ENCODE results near the gene CCP110.
A peak's percentile ranks its signal among the peaks of the same experiment; 100 is the strongest.

The CCP110 gene, protein sequence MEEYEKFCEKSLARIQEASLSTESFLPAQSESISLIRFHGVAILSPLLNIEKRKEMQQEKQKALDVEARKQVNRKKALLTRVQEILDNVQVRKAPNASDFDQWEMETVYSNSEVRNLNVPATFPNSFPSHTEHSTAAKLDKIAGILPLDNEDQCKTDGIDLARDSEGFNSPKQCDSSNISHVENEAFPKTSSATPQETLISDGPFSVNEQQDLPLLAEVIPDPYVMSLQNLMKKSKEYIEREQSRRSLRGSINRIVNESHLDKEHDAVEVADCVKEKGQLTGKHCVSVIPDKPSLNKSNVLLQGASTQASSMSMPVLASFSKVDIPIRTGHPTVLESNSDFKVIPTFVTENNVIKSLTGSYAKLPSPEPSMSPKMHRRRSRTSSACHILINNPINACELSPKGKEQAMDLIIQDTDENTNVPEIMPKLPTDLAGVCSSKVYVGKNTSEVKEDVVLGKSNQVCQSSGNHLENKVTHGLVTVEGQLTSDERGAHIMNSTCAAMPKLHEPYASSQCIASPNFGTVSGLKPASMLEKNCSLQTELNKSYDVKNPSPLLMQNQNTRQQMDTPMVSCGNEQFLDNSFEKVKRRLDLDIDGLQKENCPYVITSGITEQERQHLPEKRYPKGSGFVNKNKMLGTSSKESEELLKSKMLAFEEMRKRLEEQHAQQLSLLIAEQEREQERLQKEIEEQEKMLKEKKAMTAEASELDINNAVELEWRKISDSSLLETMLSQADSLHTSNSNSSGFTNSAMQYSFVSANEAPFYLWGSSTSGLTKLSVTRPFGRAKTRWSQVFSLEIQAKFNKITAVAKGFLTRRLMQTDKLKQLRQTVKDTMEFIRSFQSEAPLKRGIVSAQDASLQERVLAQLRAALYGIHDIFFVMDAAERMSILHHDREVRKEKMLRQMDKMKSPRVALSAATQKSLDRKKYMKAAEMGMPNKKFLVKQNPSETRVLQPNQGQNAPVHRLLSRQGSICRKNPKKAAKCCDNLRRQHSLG

DNA sequence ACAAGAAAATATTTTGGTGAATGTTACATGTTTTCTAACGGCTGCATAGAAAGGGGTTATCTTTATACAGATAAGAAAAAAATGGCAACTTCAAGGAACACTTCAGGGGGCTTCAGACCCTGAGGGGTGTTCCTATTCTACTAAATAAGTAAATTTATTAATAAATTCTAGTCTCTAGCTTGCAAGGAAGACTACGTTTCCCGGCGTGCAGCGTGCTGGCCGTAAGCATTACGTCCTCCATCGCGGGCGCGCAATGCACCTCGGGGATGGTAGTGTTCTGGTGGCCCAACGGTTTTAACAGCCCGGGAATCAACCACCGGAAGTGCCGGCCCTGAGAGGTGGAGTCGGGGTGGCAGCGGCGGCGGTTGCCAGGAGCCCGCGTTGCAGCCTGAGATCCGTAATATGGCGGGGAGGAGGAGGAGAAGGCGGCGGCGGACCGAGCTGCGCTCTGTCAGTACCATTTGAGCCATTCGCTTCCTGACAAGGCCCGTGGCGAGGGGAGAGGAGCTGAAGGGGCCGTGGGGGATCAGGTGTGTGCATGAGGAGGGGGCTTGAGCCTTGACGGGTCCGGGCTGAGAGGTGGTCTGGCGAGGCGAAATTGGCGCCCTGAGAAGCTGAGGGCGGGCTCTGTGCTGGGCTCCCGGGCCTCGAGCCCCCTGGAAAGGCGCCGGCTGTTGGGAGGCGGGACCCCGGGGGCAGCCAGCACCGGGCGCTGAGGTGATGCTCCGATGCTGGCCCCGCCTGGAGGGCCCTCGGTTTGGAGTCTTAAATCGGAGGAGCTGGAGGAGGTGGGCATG, at the start of gene CCP110:
Gene CCP110, plus strand, starts transcription at position 384 of the 797 bp plus-strand sequence. CDS start 3,940 bp downstream, outside the sequence.
- DNase-seq (ENCODE audit: low read depth in 2 of 2), result peak; percentile 92 to 94

DNA sequence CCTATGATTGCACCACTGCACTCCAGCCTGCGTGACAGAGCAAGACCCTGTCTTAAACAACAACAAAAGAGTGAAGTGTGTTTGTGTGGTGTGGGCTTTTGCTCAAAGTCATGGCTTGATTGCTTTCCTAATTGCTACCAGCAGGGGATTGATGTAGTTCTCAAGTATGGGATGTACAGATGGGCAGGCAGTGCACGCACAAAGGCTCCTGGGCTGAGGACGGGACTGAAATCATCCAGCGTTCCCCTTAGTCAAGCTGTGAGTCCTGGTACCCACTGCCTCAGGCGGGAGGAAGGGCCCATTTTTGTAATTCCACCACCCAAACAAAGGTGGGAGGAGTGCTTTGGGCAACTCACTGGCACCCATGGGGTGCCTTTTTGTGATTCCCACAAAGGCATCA, 49.1 kb upstream of the CCP110 start:
- DNase-seq (ENCODE audit: low read depth in 2 of 2), result no peak

DNA sequence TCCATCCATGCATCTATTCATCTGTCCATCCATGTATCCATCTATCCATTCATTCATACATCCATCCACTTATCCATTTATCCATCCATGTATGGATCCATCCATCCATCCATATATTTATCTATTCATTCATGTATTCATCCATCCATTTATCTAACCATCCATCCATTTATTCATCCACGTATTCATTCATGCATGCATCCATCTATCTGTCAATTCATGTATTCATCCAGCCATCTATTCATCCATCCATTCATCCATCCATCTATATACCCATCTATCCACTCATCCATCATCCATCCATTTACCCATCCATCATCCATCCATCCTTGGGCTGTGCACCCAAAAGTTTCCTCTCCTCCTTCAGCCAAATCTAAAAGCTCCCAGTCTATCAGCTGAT, 45.2 kb upstream of the CCP110 start:
- no peak for DNase-seq (ENCODE audit: low read depth in 2 of 2)

DNA sequence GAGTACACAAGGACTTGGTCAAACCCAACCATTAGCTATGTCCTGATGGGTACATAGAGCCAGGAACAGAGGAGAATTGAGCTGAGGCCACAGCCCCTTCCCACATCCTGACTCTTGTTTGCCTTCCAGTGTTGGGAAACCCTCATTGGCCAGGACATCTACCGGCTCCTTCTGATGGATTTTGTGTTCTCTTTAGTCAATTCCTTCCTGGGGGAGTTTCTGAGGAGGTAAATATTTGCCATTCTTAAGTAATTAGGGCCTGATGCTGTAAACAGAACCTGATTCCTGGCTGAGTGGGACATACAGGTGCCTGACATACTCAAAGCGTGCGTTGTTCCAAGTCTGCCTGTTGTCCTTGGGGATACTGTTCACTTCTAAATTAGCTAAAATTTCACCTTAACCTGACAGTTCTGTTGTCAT, 44.4 kb upstream of the CCP110 start:
- no peak for DNase-seq (ENCODE audit: low read depth in 2 of 2)

DNA sequence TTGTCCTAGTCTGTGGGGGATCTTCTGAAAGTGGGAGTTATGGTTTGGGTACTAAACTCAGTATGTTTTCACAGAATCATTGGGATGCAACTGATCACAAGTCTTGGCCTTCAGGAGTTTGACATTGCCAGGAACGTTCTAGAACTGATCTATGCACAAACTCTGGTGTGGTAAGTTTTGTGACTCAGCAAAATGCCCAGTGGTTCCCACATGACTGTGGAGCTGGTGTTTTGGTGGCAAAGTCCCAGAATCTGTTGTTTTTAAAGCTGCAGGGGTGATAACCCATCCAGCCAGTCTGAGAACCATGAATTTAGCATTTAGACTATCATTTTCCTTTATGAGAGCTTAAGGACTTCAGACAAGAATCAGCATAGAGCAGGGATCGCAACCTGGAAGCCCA, 42.4 kb upstream of the CCP110 start:
- DNase-seq (ENCODE audit: low read depth in 2 of 2), result no peak

DNA sequence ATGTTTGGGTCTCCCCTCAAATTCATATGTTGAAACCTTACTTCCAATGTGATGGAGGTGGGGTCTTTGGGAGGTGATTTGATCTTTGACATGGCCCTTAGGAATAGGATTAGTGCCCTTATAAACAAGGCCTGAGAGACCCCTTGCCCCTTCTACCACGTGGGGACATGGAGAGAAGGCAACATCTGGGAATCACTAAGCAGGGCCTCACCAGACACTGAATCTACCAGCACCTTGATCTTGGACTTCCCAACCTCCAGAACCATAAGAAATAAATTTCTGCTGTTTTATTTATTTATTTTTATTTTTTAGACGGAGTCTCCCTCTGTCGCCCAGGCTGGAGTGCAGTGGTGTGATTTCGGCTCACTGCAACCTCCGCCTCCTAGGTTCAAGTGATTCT, 42.0 kb upstream of the CCP110 start:
- DNase-seq (ENCODE audit: low read depth in 2 of 2), result no peak

DNA sequence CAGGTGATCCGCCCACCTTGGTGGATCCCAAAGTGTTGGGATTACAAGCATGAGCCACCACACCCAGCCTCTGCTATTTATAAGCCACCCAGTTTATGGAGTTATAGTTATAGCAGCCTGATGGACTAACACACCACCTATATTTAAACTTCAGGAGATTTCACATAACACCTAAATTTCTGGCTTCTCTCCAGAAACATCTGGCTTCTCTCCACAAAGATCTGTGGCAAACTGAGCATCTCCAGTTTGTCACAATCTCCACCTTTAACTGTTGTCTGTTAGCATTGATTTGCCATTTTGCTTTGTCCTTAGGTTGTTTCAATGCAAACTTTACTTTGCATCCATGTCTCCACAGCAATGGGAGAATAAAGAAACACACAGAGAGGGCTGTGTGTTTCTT, 41.5 kb upstream of the CCP110 start:
- no peak for DNase-seq (ENCODE audit: low read depth in 2 of 2)

DNA sequence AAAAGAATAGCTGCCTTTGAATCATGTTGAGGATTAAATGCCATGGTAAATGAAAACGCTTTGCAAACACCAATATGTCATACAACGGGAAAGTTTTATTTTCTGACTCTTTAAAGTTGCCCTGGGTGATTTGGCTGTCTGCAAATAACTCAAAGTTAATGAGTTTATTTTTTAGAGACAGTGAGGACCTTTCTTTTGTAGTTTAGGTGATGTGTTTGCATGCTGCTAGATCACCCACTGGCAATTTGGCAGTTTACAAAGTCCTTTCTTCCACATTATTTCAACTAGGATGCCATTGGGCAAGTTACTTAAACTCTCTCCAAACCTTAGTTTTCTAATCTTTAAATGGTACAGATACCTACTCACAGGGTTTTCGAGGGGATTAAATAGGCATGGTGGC, 39.6 kb upstream of the CCP110 start:
- no peak for DNase-seq (ENCODE audit: low read depth in 2 of 2)

DNA sequence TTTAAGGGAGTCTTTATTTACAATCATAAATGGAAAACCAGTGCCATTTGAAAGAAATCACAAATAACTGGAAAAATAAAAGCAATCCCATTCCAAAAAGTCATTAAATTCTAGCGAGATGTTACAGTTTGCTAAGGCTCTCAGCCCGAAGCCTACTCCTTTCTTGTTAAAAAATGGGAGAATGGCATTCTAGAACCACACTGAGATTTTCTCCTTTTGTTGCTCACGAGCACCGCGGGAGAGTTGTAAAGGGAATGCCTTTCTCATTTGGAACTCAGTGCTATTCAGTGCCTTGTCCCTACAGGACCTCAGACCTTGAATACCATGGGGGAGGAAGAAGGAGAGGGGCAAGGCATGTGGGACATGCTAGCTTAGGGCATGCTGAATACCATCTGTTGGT, 38.1 kb upstream of the CCP110 start:
- no peak for DNase-seq (ENCODE audit: low read depth in 2 of 2)

DNA sequence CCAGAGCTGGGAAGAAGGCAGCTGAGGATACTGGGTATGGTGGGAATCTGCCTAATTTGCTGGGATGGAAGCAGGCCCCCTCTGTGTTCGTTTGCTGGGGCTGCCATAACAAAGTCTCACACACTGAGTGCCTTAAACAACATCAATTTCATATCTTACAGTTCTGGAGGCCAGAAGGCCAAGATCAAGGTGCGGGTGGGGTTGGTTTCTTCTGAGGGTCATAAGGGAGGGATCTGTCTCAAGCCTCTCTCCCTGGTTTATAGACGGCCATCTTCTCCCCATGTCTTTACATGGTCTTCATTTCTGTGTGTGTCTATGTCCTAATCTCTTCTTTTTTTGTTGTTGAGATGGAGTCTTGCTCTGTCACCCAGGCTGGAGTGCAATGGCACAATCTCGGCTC, 37.7 kb upstream of the CCP110 start:
- DNase-seq (ENCODE audit: low read depth in 2 of 2), result no peak

DNA sequence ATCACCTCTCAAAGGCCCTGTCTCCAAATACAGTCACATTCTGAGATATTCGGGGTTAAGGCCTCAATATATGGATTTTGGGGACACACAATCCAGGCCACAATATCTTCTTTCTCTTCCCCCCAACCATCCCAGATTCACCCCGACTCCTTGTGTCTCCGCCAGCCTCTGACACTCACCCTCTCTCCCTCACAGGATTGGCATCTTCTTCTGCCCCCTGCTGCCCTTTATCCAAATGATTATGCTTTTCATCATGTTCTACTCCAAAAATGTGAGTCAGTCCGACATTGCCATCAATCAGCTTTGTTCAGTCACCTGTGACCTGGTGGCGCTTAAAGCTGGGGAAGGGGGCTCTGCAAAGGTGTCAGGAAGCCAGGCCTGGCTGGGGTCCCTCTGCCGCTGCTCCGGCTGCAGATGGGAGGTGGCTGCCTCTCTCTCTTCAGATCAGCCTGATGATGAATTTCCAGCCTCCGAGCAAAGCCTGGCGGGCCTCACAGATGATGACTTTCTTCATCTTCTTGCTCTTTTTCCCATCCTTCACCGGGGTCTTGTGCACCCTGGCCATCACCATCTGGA, 36.9 kb upstream of the CCP110 start:
- DNase-seq (ENCODE audit: low read depth in 2 of 2), result no peak

DNA sequence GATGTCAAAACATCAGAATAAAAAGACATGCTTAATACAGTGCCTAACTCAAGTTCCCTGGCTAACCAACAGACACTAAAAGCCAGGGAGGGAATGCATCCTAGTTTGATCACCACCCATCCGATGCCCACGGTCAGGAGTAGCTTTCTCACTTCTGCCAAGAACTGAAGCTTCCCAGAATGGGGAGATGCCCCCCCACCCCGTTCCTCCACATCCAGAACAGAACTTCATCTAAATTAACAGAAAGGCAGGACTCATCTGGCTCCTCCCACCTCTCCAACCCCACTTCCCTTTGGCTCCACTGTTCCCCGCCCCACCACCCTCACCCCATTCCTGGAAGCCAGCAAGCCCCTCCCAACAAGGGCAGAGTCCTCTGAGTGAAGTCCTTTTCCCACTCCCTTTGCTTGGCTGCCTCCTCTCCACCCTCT, 35.5 kb upstream of the CCP110 start:
- no peak for DNase-seq (ENCODE audit: low read depth in 2 of 2)

DNA sequence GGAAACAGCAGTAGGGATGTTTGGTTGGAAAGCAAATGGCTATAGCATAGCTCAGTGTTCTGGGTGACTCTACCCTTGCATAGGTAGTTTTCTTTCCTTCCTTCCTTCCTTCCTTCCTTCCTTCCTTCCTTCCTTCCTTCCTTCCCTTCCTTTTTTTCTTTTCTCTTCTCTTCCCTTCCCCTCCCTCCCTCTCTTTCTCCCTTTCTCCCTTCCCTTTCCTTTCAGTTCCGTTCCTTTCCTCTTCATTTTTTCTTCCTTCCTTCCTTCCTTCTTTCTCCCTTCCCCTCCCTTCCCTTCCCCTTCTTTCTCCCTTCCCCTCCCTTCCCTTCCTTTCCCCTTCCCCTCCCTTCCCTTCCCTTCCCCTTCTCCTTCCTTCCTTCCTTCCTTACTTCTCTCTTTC, 33.1 kb upstream of the CCP110 start:
- no peak for DNase-seq (ENCODE audit: low read depth in 2 of 2)

DNA sequence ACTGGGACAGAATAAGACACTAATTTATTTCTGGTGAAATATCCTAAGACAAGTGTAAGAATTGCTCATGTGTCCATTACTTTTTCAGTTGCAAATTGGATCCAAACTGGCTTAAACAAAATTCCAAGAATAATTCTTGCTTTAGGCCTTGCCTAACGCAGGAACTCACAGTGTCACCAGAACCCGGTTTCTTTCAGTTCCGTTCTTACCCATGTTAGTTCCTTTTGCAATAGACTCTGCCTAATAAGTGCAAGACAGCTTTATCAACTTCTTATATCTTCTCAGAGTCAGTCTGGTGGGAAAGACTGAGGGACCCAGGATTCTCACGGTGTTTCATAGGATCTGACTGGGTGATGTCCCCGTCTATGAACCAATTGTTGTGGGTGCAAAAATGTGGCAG, 26.6 kb upstream of the CCP110 start:
- no peak for DNase-seq (ENCODE audit: low read depth in 2 of 2)

DNA sequence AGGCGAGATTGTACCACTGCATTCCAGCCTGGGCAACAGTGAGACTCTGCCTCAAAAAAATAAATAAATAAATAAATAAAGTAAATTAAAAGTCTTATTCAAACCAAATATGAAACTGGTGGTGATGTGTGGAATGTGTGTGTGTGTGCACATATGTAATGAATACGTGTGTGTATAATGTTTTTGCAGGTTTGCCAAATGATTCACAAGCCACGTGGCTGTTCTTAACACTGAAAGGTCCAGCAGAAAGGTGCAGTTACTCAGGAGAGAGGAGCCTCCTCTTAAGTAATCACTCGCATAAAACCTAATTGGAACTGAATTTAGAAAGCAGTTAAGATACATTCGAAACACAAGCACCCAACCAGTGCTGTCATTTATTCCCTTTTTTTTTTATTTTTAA, 24.7 kb upstream of the CCP110 start:
- DNase-seq (ENCODE audit: low read depth in 2 of 2), result no peak

DNA sequence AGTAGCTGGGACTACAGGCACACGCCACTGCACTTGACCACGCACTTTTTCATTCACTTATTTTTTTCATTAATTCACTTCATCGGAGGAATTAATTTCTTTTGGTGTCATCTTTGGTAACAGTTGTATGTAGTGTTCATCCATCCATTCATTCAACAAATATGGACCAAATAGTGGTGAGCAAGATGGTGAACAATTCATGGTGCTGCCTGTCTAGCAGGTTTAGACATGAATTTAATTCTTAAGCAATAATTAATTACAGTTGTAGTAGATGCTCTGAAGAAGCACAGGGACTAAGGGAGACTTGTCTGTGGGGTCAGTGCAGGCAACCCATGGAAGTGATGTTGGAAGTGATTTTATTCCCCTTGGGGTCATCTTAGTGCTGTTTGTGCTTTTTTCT, 24.3 kb upstream of the CCP110 start:
- DNase-seq (ENCODE audit: low read depth in 2 of 2), result no peak

DNA sequence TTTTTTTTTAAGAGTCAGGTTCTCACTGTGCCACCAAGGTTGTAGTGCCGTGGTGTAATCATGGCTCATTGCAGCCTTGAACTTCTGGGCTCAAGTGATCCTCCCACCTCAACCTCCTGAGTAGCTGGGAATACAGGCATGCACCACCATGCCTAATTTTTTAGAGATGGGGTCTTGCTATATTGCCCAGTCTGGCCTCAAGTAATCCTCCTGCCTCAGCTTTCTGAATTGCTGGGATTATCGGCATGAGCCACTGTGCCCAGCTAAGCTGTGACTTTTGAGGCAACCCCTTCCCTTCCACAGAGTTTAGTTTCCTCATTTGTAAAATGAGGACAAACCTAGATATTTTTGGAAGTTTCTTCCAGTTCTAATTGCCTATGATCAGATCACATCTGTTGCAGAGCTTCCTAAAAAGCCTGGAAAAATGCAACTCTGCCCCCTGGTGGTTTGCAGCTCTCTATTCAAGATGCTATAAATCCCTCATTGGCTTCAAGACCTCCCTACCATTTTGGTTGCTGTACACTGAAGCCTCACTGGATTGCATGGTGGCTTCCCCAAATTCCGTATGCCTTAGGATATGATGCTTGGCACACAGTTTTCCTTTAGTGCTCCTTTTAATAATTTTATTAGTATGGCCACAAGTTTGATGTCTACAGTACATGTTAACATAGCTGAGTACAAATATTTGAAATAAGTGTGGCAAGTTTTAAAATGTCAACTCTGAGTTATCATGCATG, 21.2 kb upstream of the CCP110 start:
- DNase-seq (ENCODE audit: low read depth in 2 of 2), result peak; percentile 52 to 53

DNA sequence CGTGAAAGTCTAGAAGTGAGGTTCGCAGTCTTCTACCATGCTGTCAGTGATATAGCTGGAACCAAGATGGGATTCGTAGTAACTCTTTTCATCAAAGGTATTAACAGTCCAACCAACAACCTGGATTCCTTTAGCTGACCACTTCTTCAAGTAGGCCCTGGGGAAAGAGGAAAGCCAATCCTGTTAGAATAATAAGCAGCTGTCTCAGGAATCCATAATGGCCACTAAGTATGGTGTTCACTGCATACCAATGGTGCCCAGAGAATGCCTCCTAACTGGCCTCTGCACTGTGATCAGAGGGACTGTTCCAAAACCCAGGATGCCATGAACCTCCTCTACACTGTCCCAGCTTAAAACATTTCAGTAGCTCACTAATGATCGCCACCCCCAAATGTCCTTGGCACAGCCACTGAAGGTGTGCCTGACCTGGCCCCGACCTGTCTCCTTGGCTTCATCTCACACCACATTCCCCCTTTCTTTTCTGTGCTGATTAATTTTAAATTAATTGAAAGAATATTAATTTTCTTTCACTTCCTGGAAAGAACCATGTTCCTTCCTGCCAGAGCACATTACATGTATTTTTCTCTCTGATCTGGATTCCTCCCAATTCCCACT, 20.2 kb upstream of the CCP110 start:
- DNase-seq (ENCODE audit: low read depth in 2 of 2), result no peak

DNA sequence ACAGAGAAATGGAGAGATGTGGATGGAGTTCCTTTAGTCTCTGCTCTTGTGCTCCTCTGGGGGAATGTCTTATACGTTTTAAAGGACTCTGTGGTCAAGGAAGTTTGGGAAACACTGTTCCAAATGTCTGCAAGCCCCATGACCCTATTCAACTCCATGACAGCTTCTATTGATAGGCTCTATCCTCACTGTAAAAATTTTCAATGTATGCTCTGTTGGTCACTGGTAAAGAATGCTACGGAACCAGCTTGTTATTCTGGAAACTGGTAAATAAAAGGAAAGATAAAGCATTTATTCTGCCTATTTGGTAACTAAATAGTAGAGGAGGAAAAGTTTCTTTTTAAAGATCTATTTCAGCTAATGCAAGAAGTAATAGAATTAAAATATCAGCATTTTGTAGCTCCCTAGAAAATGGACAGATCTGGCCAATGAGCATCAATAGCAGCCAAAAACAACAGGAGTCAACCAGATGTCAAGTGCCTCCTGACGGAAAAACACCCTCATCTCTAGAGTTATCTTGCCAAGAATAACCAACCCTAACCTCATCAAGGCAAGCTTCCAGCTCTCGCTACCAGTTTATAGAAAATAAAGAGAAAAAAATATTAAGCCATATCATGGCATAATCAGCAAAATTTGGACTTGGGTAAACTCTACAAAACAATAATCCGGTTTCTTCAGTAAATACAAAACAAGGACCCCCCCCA, 18.0 kb upstream of the CCP110 start:
- no peak for DNase-seq (ENCODE audit: low read depth in 2 of 2)

DNA sequence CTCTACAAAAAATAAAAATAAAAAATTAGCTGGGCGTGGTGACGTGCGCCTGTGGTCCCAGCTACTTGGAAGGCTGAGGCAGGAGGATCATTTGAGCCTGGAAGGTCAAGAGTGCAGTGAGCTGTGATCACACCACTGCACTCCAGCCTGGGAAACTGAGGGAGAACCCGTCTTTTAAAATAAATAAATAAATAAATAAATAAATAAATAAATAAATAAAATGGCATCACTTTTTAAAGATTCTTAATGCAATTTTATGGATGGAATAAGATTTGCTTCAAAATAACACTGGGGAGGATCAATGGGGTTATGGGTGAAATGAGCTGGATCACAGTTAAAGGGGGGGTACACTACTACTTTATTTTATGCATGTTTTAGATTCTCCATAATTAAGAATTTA, 16.8 kb upstream of the CCP110 start:
- DNase-seq (ENCODE audit: low read depth in 2 of 2), result no peak

All from stimulated activated CD4-positive, alpha-beta T cell treated with anti-CD3 and anti-CD28 coated beads, Interleukin-4, amount 100 ng/mL, for 48 hours (primary cell).